Colon (tissue), 2 donors: ENCODE measurements around the gene KRT17.

Source experiments
- FAIRE-seq: peaks from 2 replicates; lab custom pipeline; 2012; peaks lifted over from hg19 to GRCh38; lab: Jason Lieb, UNC
- donor health status: control.
- donor health status: control.

Gene KRT17

GRCh38 chr17:41571561-41572434 is 52.6 kb downstream of the KRT17 start, which contains the start of gene KRT9:
KRT9 (minus strand) TSS chr17:41572059; CDS start chr17:41571992, 67 bp downstream.
- FAIRE-seq = no peak
